ENCODE measurements around the gene KDM4B.

DNA sequence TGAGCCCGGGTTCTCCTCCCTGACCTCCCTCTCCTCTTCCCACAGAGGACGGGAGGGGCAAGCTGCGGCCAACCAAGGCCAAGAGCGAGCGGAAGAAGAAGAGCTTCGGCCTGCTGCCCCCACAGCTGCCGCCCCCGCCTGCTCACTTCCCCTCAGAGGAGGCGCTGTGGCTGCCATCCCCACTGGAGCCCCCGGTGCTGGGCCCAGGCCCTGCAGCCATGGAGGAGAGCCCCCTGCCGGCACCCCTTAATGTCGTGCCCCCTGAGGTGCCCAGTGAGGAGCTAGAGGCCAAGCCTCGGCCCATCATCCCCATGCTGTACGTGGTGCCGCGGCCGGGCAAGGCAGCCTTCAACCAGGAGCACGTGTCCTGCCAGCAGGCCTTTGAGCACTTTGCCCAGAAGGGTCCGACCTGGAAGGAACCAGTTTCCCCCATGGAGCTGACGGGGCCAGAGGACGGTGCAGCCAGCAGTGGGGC is 162.2 kb downstream of the KDM4B start:
- TF ChIP-seq, protein P1, sequence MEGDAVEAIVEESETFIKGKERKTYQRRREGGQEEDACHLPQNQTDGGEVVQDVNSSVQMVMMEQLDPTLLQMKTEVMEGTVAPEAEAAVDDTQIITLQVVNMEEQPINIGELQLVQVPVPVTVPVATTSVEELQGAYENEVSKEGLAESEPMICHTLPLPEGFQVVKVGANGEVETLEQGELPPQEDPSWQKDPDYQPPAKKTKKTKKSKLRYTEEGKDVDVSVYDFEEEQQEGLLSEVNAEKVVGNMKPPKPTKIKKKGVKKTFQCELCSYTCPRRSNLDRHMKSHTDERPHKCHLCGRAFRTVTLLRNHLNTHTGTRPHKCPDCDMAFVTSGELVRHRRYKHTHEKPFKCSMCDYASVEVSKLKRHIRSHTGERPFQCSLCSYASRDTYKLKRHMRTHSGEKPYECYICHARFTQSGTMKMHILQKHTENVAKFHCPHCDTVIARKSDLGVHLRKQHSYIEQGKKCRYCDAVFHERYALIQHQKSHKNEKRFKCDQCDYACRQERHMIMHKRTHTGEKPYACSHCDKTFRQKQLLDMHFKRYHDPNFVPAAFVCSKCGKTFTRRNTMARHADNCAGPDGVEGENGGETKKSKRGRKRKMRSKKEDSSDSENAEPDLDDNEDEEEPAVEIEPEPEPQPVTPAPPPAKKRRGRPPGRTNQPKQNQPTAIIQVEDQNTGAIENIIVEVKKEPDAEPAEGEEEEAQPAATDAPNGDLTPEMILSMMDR (IDR thresholded peaks at IDR 0.05), result no peak
- no peak for TF ChIP-seq EP300 (IDR thresholded peaks at IDR 0.05)
- TF ChIP-seq POLR2A (IDR thresholded peaks at IDR 0.05; ENCODE audit: low read depth), result no peak
- TF ChIP-seq POLR2AphosphoS5 (IDR thresholded peaks at IDR 0.05), result no peak

Measured in esophagus muscularis mucosa (tissue), 4 donors.